ENCODE results near the gene AP2M1. TPM values are rescaled to one million over a fixed set of nuclear protein-coding genes. Genes with fewer than 3 reads are reported as not detected.

Gene AP2M1
- total RNA-seq, 2 experiments from 2014 or later, result 147 to 158 TPM

- DNase-seq (ENCODE audit: low spot score), result no peak
- no peaks in the 10 kb centered on the region for H3K9me2 ChIP-seq (ENCODE audit: insufficient read depth, low read length)
- H2AFZ ChIP-seq (ENCODE audit: low read length), result no peak overlapping the region
- ChIA-PET CTCF (ENCODE audit: unreplicated experiment) (interaction anchor here (0.5 kb wide), 1 partner anchor 235 kb away, joined by 7 read pairs; no protein-coding TSS in a partner anchor), POLR2A (interaction anchor here (0.9 kb wide), 1 partner anchor 9 kb away, joined by 4 read pairs; the partner anchor contains the start of gene ABCF3)
- H3K9me3 ChIP-seq (ENCODE audit: low read length), result no peaks in the 10 kb centered on the region
- TF ChIP-seq EZH2phosphoT487 (IDR thresholded peaks at IDR 0.05; ENCODE audit: borderline replicate concordance, low read depth, low read length), result no peak
- no peak for TF ChIP-seq CTCF (conservative IDR thresholded peaks at IDR 0.05; ENCODE audit: low read length)
- H3K4me1 ChIP-seq (ENCODE audit: insufficient read depth, low read length, poor library complexity, severe bottlenecking), result peaks cover 26% of the 10 kb centered on the region
- no peak overlapping the region for H3K27ac ChIP-seq (ENCODE audit: low read depth, low read length, poor library complexity, severe bottlenecking)
- peaks cover 14% of the 10 kb centered on the region for H3K79me2 ChIP-seq (ENCODE audit: insufficient read depth, low read depth, low read length)
- intact Hi-C loops (cut with micrococcal nuclease; ENCODE audit: unreplicated experiment), result no loop called here
- H4K20me1 ChIP-seq (ENCODE audit: insufficient read depth, low read length), result no peaks in the 10 kb centered on the region
- H3K4me3 ChIP-seq (ENCODE audit: low read depth, low read length, poor library complexity, severe bottlenecking), result peak overlapping the region; percentile 94
- peaks cover 46% of the 10 kb centered on the region for H3K36me3 ChIP-seq (ENCODE audit: insufficient read depth, low read length)
- H3K4me2 ChIP-seq (ENCODE audit: low read length), result peak overlapping the region; percentile 93
- BruUV-seq (replicated peaks), result no TSS peak
These were observed 2.0 kb downstream of the AP2M1 start for GRCh38 chr3:184176377-184177330.

GRCh38 chr3:184177331-184177731 lies 2.7 kb downstream of the AP2M1 start:
- no peak overlapping the region for H3K27ac ChIP-seq (ENCODE audit: low read depth, low read length, poor library complexity, severe bottlenecking)
- H3K9me3 ChIP-seq (ENCODE audit: low read length), result no peaks in the 10 kb centered on the region
- peaks cover 53% of the 10 kb centered on the region for H3K36me3 ChIP-seq (ENCODE audit: insufficient read depth, low read length)
- intact Hi-C loops (cut with micrococcal nuclease; ENCODE audit: unreplicated experiment), result no loop called here
- no peaks in the 10 kb centered on the region for H3K9me2 ChIP-seq (ENCODE audit: insufficient read depth, low read length)
- H3K4me2 ChIP-seq (ENCODE audit: low read length), result peak overlapping the region; percentile 93; the same call in 1 of the 2 replicates
- no peak for DNase-seq (ENCODE audit: low spot score)
- CTCF ChIA-PET (ENCODE audit: unreplicated experiment), result no interaction called here
- H3K79me2 ChIP-seq (ENCODE audit: insufficient read depth, low read depth, low read length), result peaks cover 14% of the 10 kb centered on the region
- POLR2A ChIA-PET, result interaction anchor here (0.6 to 0.9 kb wide), 2 partner anchors 8 to 1498 kb away, joined by 3 to 4 read pairs; partner anchors contain the start of gene ABCF3
- H2AFZ ChIP-seq (ENCODE audit: low read length), result no peak overlapping the region
- BruUV-seq (replicated peaks), result no TSS peak
- TF ChIP-seq CTCF (conservative IDR thresholded peaks at IDR 0.05; ENCODE audit: low read length) (no peak), EZH2phosphoT487 (IDR thresholded peaks at IDR 0.05; ENCODE audit: borderline replicate concordance, low read depth, low read length) (no peak)
- no peak overlapping the region for H3K4me3 ChIP-seq (ENCODE audit: low read depth, low read length, poor library complexity, severe bottlenecking)
- H3K4me1 ChIP-seq (ENCODE audit: insufficient read depth, low read length, poor library complexity, severe bottlenecking), result peaks cover 26% of the 10 kb centered on the region
- H4K20me1 ChIP-seq (ENCODE audit: insufficient read depth, low read length), result no peaks in the 10 kb centered on the region
